HG03196 (cell line): ENCODE results near the gene AADACL3.

ENCODE experiments used
- ATAC-seq: cut with Tn5 transposase; IDR thresholded peaks from one replicate; pipeline ENCODE4 v1.9.1; 2021; ENCODE audit not compliant: unreplicated experiment

AADACL3 gene

DNA sequence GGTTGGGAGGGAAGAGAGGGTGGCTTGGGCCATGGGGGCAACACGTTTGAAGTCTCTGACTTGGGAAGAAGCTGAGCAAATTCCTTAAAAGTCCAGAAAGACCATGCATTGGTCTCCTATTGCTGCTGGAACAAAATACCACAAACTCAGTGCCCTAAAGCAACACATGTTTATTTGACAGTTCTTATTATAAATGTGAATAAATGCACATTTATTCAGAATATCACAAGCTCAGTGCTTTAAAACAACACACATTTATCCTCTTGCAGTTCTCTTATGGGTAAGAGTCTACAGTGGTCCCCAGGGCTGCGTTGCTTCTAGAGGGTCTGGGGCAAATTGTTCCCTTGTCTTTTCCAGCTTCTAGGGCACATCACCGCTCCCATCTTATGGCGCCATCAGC is 47.6 kb downstream of the AADACL3 start:
- ATAC-seq, result no peak

DNA sequence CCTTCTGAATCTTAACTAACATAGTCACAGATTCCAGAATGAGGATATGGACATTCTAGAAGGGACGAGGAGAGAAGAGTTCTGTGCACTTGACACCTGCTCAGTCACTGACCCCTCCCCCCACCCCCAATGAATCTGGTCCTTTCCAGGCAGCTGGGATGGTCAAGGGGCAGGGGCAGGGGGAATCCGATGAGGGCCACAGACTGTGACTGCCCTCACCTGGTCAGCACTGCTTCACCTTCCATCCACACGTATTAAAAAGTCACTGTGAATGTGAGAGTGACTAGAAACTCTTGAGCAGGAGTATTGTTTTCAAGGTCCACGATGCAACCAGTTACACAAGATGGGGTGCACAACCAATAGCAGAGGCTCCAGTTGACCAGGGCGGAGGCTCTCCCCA is 48.1 kb downstream of the AADACL3 start:
- no peak for ATAC-seq

DNA sequence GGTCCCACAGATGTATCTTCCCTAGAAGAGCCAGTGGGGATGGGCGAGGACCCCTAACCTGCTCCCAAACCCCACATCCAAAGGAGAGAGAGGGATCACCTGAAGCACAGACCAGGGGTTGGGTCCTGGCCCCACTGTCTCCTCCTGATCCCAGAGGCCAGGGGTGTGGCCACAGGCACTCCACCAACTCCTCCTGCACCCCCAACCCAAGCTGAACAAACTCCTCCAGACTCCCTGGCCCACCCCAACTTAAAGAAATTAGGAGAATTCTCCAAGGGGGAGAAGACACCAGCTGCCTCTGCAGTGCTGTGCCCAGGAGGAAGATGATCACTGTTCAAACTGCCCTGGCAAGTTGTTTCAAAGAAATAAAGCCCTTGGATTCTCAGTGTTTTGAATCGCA is 53.1 kb downstream of the AADACL3 start:
- no peak for ATAC-seq

DNA sequence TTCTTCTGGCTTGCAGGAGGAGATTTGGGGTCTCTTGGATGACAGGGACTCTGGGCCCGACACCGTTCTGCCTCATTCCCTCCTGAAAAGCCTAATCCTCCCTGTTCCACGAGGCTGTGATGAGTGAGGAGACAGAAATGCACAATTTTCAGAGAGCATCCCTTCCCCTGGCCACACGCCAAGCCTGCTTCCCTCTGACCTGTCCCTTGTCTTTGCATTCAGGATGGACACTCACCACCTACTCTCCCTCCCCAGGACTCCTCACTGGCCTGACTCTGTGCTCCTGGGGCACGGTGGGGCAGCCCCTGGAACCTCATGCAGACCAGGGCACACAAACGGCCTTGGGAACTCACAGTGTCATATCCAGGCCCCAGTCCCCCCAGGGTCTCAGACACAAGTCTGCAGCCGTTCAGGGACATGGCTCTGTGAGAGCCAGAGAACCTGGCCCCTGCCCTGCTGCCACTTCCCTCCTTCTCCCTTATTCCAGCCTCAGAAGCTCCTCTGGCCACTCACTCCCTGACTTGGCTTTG is 54.1 kb downstream of the AADACL3 start:
- no peak for ATAC-seq

DNA sequence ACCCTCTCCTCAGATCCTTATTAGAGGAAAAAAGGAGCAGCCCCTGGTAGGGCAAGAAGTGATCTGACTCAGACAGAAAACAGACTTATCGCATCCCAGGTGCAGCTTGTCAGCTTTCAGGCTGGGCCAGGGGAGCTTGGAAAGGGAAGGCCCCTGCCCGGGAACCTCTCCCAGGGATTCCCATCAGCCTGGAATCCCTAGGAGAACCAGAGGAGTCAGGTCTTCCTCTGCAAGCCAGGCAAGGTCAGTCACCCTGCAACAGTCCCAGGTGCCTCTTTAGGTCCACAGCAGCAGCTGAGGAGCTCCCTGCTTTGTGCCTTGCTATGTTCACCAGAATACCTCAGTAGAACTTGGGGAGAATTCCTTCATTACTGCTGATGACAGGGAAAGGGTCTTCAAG is 54.7 kb downstream of the AADACL3 start:
- ATAC-seq, result no peak

DNA sequence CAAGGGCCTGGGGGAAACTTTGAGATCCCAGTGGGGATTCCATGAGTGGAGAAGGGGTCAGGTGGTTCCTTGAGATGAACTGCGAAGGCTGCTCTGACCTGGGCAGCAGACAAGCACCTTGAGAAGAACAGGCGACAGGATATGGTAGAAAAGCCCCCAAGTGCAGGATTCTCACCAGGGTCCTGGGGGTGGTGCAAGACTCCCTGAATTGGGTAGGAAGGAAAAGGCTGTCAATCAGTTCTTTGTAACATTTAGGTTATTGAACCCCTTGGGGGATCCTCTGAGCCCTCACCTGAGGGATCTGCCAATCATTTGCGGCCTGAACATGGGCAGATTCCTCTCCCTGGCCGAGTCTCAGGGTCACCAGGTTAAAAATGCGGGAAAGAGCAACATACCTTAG is 55.3 kb downstream of the AADACL3 start:
- no peak for ATAC-seq

DNA sequence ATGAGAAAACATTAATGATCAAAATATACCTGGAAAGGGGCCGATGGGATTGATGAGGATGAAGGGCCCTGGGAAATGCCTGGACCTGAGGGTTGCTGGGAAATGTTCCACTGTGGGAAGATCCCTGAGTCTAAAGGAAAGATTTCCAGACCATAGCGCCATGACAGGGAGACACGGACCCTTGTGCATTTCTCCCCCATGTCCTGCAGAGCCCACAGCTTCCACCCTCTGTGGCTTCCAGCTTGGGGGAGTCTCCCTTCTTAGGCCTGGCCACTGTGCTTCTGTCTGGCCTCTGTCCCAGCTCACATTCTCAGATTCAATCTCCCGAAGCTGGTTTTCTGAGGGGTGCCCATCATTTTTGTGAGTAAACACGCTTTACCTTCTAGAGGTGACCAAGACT is 56.6 kb downstream of the AADACL3 start:
- no peak for ATAC-seq

DNA sequence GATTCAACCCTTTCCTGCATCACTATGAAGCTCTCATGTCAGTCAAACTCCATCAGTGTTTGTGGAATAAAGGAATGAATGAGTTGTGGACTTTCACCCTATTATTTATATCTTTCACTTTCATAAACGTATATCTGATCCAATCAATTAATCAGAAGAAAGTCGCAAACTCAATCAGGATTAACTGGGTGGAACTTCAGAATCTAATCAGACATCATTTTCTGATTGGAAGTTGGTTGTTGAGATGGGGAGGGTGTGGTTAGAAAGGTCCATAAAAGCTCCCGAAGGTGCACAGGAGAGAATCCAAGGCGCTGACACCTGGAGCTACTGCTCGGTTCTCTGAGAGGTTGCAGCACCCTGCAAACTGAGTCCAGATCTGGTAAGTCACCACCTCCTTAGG is 57.5 kb downstream of the AADACL3 start, which contains the start of gene PRAMEF12:
Gene PRAMEF12 (plus strand): TSS at position 301 of the 400 bp plus-strand sequence. CDS start 1,130 bp downstream, outside the sequence.
- no peak for ATAC-seq

DNA sequence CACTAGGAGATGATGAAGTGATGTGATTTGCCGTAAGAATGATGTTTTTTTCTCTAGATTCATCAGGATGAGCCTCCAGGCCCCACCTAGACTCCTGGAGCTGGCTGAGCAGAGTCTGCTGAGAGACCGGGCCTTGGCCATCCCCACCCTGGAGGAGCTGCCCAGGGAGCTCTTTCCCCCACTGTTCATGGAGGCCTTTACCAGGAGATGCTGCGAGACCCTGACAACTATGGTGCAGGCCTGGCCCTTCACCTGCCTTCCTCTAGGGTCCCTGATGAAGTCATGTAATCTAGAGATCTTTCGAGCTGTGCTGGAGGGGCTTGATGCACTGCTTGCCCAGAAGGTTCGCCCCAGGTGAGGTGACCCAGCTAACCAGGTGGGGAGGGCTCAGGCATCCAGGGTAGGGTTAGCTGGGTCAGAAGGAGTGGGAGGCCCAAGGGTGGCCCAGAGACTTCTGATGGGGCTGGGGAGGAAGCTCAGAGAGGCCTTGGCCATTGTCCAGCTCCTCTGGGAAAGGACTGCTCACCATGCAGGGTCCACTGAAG is 59.0 kb downstream of the AADACL3 start:
- no peak for ATAC-seq

DNA sequence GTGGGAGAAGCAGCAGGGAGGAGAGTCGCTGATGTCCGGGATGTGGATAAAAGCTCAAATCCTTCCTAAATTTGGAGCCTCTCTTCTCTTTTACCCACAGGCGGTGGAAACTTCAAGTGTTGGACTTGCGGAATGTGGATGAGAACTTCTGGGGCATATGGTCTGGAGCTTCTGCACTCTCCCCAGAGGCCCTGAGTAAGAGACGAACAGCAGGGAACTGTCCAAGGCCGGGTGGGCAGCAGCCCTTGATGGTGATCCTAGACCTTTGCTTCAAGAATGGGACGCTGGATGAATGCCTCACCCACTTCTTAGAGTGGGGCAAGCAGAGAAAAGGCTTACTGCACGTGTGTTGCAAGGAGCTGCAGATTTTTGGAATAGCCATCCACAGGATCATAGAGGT is 59.5 kb downstream of the AADACL3 start:
- no peak for ATAC-seq

DNA sequence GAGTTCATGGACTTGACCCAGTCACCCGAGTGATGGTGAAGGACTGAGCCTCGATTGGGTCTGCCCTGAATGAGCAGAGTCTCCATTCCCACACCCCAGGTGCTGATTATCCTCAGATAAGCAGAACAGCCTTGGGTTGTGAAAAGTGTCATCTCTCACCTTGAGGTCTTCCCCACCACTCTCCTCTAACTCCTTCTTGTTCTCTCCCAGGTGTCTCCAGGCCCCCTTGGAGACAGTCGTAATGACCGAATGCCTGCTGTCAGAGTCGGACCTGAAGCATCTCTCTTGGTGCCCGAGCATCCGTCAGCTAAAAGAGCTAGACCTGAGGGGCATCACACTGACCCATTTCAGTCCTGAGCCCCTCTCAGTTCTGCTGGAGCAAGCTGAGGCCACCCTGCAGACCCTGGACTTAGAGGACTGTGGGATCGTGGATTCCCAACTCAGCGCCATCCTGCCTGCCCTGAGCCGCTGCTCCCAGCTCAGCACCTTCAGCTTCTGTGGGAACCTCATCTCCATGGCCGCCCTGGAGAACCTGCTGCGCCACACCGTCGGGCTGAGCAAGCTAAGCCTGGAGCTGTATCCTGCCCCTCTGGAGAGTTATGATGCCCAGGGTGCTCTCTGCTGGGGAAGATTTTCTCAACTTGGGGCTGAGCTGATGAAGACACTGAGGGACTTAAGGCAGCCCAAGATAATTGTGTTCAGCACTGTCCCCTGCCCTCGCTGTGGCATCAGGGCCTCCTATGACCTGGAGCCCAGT is 61.1 kb downstream of the AADACL3 start:
- ATAC-seq, result no peak
